Thyroid gland (tissue), 4 donors: ENCODE results near the gene FYN. TPM values are rescaled to one million over a fixed set of nuclear protein-coding genes. Genes with fewer than 3 reads are reported as not detected.
"Not testable (repeated sequence)": the region's sequence is repeated elsewhere in the genome, so short reads cannot be mapped to it uniquely, and the experiment has no call there.

Experiments
- DNase-seq, 2 donors: peaks; one replicate each; pipeline ENCODE4 v3.0.0-alpha.2; 2019
- H3K27ac ChIP-seq, 3 donors: fragments of 200-600 bp; sonication (generic); 1 replicate in 2 of 3; 2 replicates in 1 of 3; pipeline ENCODE4 v1.5.1; 2016 to 2019; ENCODE audit warnings: mild to moderate bottlenecking in 1 of 3, moderate library complexity in 1 of 3
- H3K27me3 ChIP-seq: fragments of 200-600 bp; sonication (generic); one replicate; pipeline ENCODE4 v1.5.1; 2019
- H3K36me3 ChIP-seq, 2 donors: fragments of 200-600 bp; sonication (generic); one replicate each; pipeline ENCODE4 v1.5.1; 2016 to 2019
- H3K4me1 ChIP-seq, 2 donors: fragments of 200-600 bp; sonication (generic); one replicate each; pipeline ENCODE4 v1.5.1; 2017 to 2019
- H3K4me3 ChIP-seq, 3 donors: fragments of 200-600 bp; sonication (generic); replicated peaks in 1 of 3; 1 replicate in 2 of 3; 2 replicates in 1 of 3; pipeline ENCODE4 v1.5.1; 2016; ENCODE audit warnings: mild to moderate bottlenecking in 1 of 3
- H3K9me3 ChIP-seq: fragments of 200-600 bp; sonication (generic); one replicate; pipeline ENCODE4 v1.5.1; 2017
- POLR2A ChIP-seq, 2 donors: fragments of 450-650 bp; IDR thresholded peaks; one replicate each; pipeline ENCODE4 v1.6.1; 2017; ENCODE audit warnings: antibody characterized with exemption in 2 of 2, mild to moderate bottlenecking in 2 of 2, moderate library complexity in 1 of 2
- WGBS, 2 donors: methylation state at CpG; one replicate each; pipeline ENCODE4 v1.1.5; 2017; 5-methylcytosine and 5-hydroxymethylcytosine counted together
- intact Hi-C: fragments of 100-400 bp; cut with DNase I; formaldehyde crosslinking; loops from one replicate; pipeline ENCODE4 v1.15.1; 2023
- total RNA-seq, 4 donors: library from RNA; depleted of rRNA; stranded (reverse); fragments of >200 nt; gene quantifications; one replicate each; pipeline ENCODE4 v1.2.3, GENCODE V29; 2016
- TF ChIP-seq, protein P1 (sequence below), 6 experiments: fragments of 200-600 bp in 3 of 6; fragments of 450-650 bp in 3 of 6; sonication (generic) in 3 of 6; IDR thresholded peaks; one replicate each; pipeline ENCODE4 v1.5.1; 2016 to 2019; ENCODE audit warnings: antibody characterized with exemption in 6 of 6, mild to moderate bottlenecking in 2 of 6, inconsistent platforms in 1 of 6, moderate library complexity in 1 of 6

Gene FYN
- total RNA-seq, 4 donors from 2014 or later = 67.0 to 206 (median 95.9) TPM

DNA sequence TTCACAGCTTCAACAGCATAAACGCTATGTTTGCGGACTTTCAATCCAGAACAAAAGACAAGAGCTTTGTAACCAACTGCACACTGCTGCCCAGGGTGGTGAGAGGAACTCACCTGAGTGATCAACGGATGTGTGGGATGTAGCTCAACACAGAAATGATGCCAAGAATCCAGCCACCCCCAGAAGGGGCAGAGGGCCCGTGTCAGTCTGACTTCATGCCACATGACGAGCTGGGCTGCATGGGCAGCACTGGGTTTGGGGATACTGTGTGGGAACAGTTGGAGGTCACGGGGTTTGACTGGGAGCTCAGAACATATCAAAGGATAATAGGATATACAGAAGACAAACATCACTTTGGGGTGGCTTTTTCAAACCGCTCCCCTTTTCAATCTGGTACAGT is 188.2 kb downstream of the FYN start:
- peak overlapping the region in 2 of 3 donors; percentile 68 to 73 for H3K27ac ChIP-seq
- H3K4me3 ChIP-seq = no peak overlapping the region
- intact Hi-C loops = no loop called here
- TF ChIP-seq, protein P1, sequence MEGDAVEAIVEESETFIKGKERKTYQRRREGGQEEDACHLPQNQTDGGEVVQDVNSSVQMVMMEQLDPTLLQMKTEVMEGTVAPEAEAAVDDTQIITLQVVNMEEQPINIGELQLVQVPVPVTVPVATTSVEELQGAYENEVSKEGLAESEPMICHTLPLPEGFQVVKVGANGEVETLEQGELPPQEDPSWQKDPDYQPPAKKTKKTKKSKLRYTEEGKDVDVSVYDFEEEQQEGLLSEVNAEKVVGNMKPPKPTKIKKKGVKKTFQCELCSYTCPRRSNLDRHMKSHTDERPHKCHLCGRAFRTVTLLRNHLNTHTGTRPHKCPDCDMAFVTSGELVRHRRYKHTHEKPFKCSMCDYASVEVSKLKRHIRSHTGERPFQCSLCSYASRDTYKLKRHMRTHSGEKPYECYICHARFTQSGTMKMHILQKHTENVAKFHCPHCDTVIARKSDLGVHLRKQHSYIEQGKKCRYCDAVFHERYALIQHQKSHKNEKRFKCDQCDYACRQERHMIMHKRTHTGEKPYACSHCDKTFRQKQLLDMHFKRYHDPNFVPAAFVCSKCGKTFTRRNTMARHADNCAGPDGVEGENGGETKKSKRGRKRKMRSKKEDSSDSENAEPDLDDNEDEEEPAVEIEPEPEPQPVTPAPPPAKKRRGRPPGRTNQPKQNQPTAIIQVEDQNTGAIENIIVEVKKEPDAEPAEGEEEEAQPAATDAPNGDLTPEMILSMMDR (IDR thresholded peaks at IDR 0.05) = no peak
- no peak for TF ChIP-seq POLR2A (IDR thresholded peaks at IDR 0.05)
- no peaks in the 10 kb centered on the region for H3K9me3 ChIP-seq
- peaks cover 0 to 44% of the 10 kb centered on the region in 2 donors for H3K4me1 ChIP-seq
- 82 to 90% methylated on average over 7 of the region's 7 CpGs for WGBS, 2 donors
- no peaks in the 10 kb centered on the region for H3K27me3 ChIP-seq
- no peaks in the 10 kb centered on the region for H3K36me3 ChIP-seq
- no peak for DNase-seq

DNA sequence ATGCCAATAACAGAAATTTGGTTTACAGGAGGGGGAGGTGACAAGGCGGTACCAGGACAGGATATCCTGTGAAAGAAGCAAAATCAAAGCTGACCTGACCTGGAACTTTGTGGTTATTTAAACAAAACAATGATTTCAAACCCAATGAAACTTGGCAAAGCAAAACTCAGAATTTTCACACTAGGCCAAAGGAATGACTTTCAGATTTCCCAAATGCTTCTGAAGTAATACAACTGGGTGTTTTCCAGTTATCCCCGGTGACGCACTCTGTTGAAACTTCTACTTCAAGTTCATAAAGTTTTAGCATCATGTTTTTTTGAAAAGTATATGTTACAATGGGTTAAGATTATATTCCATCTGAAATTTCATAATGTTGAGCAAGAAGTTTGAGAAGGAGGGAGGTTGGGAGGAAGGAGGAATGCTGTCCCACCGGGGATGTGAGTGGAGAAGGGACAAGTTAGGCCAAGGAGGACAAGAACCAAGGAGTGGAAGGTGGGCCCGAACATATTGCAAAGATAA is 189.4 kb downstream of the FYN start:
- H3K36me3 ChIP-seq = no peaks in the 10 kb centered on the region
- peak overlapping the region; percentile 53 to 73 (median 68) for H3K27ac ChIP-seq
- no peak overlapping the region for H3K4me3 ChIP-seq
- no peaks in the 10 kb centered on the region for H3K27me3 ChIP-seq
- 53 to 63% methylated on average over 5 of the region's 5 CpGs for WGBS, 2 donors
- no peaks in the 10 kb centered on the region for H3K9me3 ChIP-seq
- intact Hi-C loops = no loop called here
- peaks cover 0 to 44% of the 10 kb centered on the region in 2 donors for H3K4me1 ChIP-seq
- DNase-seq = peak in 1 of 2 donors; percentile 21
- TF ChIP-seq POLR2A (IDR thresholded peaks at IDR 0.05) = no peak
- TF ChIP-seq, protein P1 (IDR thresholded peaks at IDR 0.05) = no peak

DNA sequence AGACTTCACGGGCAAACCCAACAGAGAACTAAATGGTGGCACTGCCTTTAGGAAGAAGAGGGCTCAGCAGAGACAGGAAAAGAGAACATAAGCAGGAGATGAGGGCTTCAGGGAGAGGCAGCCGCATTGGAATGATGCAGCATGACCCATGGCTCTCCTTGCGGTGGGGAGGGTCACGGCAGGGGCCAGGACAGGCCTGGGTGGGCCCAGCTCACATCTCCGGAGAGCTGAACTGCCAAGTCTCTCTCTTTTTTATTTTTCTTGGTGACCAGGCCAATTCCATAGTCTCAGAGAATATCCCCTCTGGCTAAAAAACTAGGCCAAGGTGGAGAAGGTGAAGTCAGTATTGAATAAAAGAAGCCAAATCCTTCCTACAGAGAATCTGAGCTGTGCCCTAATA is 190.1 kb downstream of the FYN start:
- Histone ChIP-seq H3K36me3 (no peaks in the 10 kb centered on the region), H3K4me3 (no peak overlapping the region), H3K4me1 (peaks cover 0 to 44% of the 10 kb centered on the region in 2 donors), H3K27me3 (no peaks in the 10 kb centered on the region), H3K9me3 (no peaks in the 10 kb centered on the region), H3K27ac (peak overlapping the region; percentile 53 to 73 (median 63))
- 76 to 83% methylated on average over 5 of the region's 5 CpGs for WGBS, 2 donors
- no peak for DNase-seq
- TF ChIP-seq, protein P1 (IDR thresholded peaks at IDR 0.05) = no peak
- no peak for TF ChIP-seq POLR2A (IDR thresholded peaks at IDR 0.05)
- intact Hi-C loops = no loop called here

DNA sequence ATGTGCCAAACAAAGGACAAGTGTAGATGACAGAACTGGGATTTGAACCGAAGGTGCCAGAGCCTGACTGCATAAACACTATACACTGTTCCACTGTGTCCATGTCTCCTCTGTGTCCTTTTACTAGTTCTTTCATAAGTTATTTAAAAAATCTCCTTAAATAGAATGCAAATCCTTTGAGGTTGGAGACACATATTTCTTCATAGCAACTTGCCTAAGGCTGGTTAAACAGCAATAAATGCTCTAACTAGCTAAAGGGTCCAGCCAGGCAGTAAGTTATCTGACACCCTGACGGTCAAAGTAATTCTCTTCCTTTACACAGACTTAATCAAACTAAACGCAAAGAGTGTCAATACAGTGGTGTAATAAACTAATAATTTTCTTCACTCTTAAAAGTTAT is 191.4 kb downstream of the FYN start:
- Histone ChIP-seq H3K4me1 (peaks cover 0 to 39% of the 10 kb centered on the region in 2 donors), H3K4me3 (no peak overlapping the region), H3K36me3 (no peaks in the 10 kb centered on the region), H3K27me3 (no peaks in the 10 kb centered on the region), H3K27ac (no peak overlapping the region), H3K9me3 (no peaks in the 10 kb centered on the region)
- no peak for TF ChIP-seq POLR2A (IDR thresholded peaks at IDR 0.05)
- TF ChIP-seq, protein P1 (IDR thresholded peaks at IDR 0.05) = no peak
- intact Hi-C loops = no loop called here
- 95% methylated on average over 3 of the region's 3 CpGs for whole genome bisulfite sequencing, 2 donors
- no peak for DNase-seq

DNA sequence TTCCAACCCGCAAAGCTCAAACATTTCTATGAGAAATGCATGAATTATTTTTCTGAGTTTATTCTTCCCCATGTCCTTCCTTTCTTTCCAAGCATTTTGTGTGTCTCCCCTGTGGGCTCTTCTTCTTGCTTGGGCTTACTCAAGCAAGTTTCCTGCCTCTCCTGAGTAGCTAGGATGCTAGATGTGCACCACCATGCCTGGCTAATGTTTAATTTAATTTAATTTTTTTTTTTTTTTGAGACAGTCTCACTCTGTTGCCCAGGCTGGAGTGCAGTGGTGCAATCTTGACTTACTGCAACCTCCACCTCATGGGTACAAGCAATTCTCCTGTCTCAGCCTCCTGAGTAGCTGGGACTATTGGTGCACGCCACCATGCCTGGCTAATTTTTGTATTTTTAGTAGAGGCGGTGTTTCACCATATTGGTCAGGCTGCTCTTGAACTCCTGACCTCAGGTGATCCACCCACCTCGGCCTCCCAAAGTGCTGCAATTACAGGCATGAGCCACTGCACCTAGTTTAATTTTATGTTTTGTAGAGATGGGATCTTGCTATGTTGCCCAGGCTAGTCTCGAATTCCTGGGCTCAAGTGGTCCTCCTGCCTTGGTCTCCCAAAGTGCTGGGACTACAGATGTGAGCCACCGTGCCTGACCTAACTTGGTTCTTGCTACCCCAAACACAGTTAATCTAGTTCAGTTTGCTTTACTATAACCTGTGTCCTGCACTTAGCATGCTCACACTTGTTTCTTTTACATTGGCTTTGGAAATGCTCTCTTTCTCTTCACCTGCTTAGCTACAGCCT is 192.2 kb downstream of the FYN start:
- WGBS, 2 donors = 96 to 99% methylated on average over 6 of the region's 6 CpGs
- intact Hi-C loops = not testable (repeated sequence)

More for the DNA sequence above, 192.2 kb downstream of the FYN start:
- not testable (repeated sequence) for DNase-seq, H3K27ac ChIP-seq, H3K36me3 ChIP-seq, H3K4me3 ChIP-seq, H3K27me3 ChIP-seq, H3K9me3 ChIP-seq
- peaks cover 0 to 34% of the 10 kb centered on the region in 2 donors for H3K4me1 ChIP-seq
